Natural killer cell (primary cell): ENCODE data around the gene SYNCRIP. TPM values are rescaled to one million over a fixed set of nuclear protein-coding genes. Genes with fewer than 3 reads are reported as not detected.

Experiments used
- ATAC-seq, 3 donors: fragments of 150-1000 bp in 2 of 3; fragments of 200-7000 bp in 1 of 3; cut with Tn5 transposase; 1 replicate in 1 of 3; 2 replicates in 2 of 3; pipeline ENCODE4 v1.10.0; 2021; ENCODE audit warnings: mild to moderate bottlenecking in 2 of 3, moderate library complexity in 2 of 3
- DNase-seq, 2 donors: peaks; one replicate each; pipeline versions ENCODE4 v3.0.0 to v3.0.0-alpha.2; 2013 to 2021; ENCODE audit warnings: mixed read lengths in 1 of 2
- H3K27ac ChIP-seq: one replicate; pipeline ENCODE4 v1.5.1; 2013; ENCODE audit warnings: mild to moderate bottlenecking, low read length
- H3K27me3 ChIP-seq: one replicate; pipeline ENCODE4 v1.6.1; 2013; ENCODE audit warnings: low read length; ENCODE audit not compliant: control insufficient read depth, insufficient read depth
- H3K36me3 ChIP-seq: one replicate; pipeline ENCODE4 v1.6.1; 2013; ENCODE audit warnings: low read length; ENCODE audit not compliant: control insufficient read depth, insufficient read depth
- H3K4me1 ChIP-seq: one replicate; pipeline ENCODE4 v1.6.1; 2013; ENCODE audit warnings: low read length; ENCODE audit not compliant: control insufficient read depth, insufficient read depth
- H3K4me3 ChIP-seq: one replicate; pipeline ENCODE4 v1.5.1; 2013; ENCODE audit warnings: low read length
- H3K9me3 ChIP-seq: one replicate; pipeline ENCODE4 v1.6.1; 2013; ENCODE audit warnings: low read length; ENCODE audit not compliant: control insufficient read depth, insufficient read depth
- H3K27ac Mint-ChIP-seq, 2 donors: one replicate each; pipeline ENCODE4 v1.8.0; 2022; ENCODE audit warnings: mild to moderate bottlenecking in 2 of 2, mixed read lengths in 2 of 2, moderate library complexity in 1 of 2
- H3K27me3 Mint-ChIP-seq, 2 donors: one replicate each; pipeline ENCODE4 v1.8.0; 2022; ENCODE audit warnings: low read depth in 2 of 2, mixed read lengths in 2 of 2
- H3K36me3 Mint-ChIP-seq: one replicate; pipeline ENCODE4 v1.8.0; 2022; ENCODE audit warnings: mixed read lengths
- H3K4me1 Mint-ChIP-seq, 2 donors: one replicate each; pipeline ENCODE4 v1.8.0; 2022; ENCODE audit warnings: mixed read lengths in 2 of 2
- H3K4me3 Mint-ChIP-seq: one replicate; pipeline ENCODE4 v1.8.0; 2022; ENCODE audit warnings: mild to moderate bottlenecking, moderate library complexity, mixed read lengths
- H3K9me3 Mint-ChIP-seq, 2 donors: one replicate each; pipeline ENCODE4 v1.8.0; 2022; ENCODE audit warnings: mixed read lengths in 2 of 2
- CTCF ChIP-seq: fragments of 200-600 bp; IDR thresholded peaks from one replicate; pipeline ENCODE4 v1.8.0; 2022; ENCODE audit warnings: antibody characterized with exemption
- WGBS: methylation state at CpG from one replicate; pipeline ENCODE4 v1.1.7; 2013; ENCODE audit warnings: missing lambda C conversion rate; ENCODE audit not compliant: insufficient coverage; 5-methylcytosine and 5-hydroxymethylcytosine counted together
- intact Hi-C: fragments of 100-400 bp; cut with micrococcal nuclease; formaldehyde crosslinking; loops from one replicate; pipeline ENCODE4 v1.14.2; 2022
- total RNA-seq, 4 donors: library from RNA; stranded (reverse); fragments of 120-200 nt in 1 of 4; gene quantifications; one replicate each; pipeline versions ENCODE4 v1.2.3 to v1.2.4, GENCODE V29; 2013 to 2022

The SYNCRIP gene
- total RNA-seq, 3 donors from 2014 or later (not counting 1 experiment from before 2014, with no cell fraction given) = 65.8 to 99.1 (median 80.9) TPM

GRCh38 chr6:85679445-85680123 lies 36.9 kb upstream of the SYNCRIP start:
- Histone ChIP-seq H3K27ac (peak overlapping the region; percentile 80), H3K9me3 (no peaks in the 10 kb centered on the region), H3K4me3 (peak overlapping the region; percentile 59), H3K27me3 (no peaks in the 10 kb centered on the region), H3K36me3 (peaks cover 5% of the 10 kb centered on the region), H3K4me1 (peaks cover 8% of the 10 kb centered on the region)
- TF ChIP-seq CTCF = no peak
- WGBS = 45% methylated on average over 8 of the region's 14 CpGs
- H3K27ac Mint-ChIP-seq = peak overlapping the region; percentile 99 to 100
- no peak for DNase-seq
- H3K27me3 Mint-ChIP-seq = no peaks in the 10 kb centered on the region
- peaks cover 39 to 41% of the 10 kb centered on the region in 2 donors for H3K4me1 Mint-ChIP-seq
- no peaks in the 10 kb centered on the region for H3K9me3 Mint-ChIP-seq
- ATAC-seq = no peak
- peak overlapping the region; percentile 99 for H3K4me3 Mint-ChIP-seq
- no peaks in the 10 kb centered on the region for H3K36me3 Mint-ChIP-seq
- intact Hi-C loops = loop anchor here (10.0 kb wide), 2 partner anchors 145 to 325 kb away; no protein-coding TSS in a partner anchor

- no peak for TF ChIP-seq CTCF
- H3K27ac ChIP-seq = peak overlapping the region; percentile 82
- Mint-ChIP-seq H3K27ac (peak overlapping the region; percentile 99 to 100), H3K36me3 (no peaks in the 10 kb centered on the region), H3K4me1 (peaks cover 46 to 49% of the 10 kb centered on the region in 2 donors), H3K27me3 (no peaks in the 10 kb centered on the region), H3K4me3 (peak overlapping the region; percentile 99), H3K9me3 (no peaks in the 10 kb centered on the region)
- no peaks in the 10 kb centered on the region for H3K9me3 ChIP-seq
- DNase-seq (peak; percentile 98 to 99), ATAC-seq (peak; percentile 91 to 99 (median 92))
- intact Hi-C loops = loop anchor here (1.0 to 10.0 kb wide), 4 partner anchors 36 to 324 kb away; no protein-coding TSS in a partner anchor
- H3K27me3 ChIP-seq = no peaks in the 10 kb centered on the region
- peaks cover 8% of the 10 kb centered on the region for H3K4me1 ChIP-seq
- under 1% methylated on average over 82 of the region's 82 CpGs for WGBS
- peaks cover 5% of the 10 kb centered on the region for H3K36me3 ChIP-seq
- H3K4me3 ChIP-seq = peak overlapping the region; percentile 87
These were observed 36.1 kb upstream of the SYNCRIP start for GRCh38 chr6:85678602-85679444.

GRCh38 chr6:85678026-85678601 lies 35.4 kb upstream of the SYNCRIP start:
- Mint-ChIP-seq H3K27ac (peak overlapping the region; percentile 99 to 100), H3K4me3 (peak overlapping the region; percentile 99), H3K9me3 (no peaks in the 10 kb centered on the region), H3K4me1 (peaks cover 53 to 56% of the 10 kb centered on the region in 2 donors), H3K36me3 (no peaks in the 10 kb centered on the region), H3K27me3 (no peaks in the 10 kb centered on the region)
- H3K4me3 ChIP-seq = peak overlapping the region; percentile 87
- peak in 1 of 3 donors; percentile 10 for ATAC-seq
- H3K4me1 ChIP-seq = peaks cover 8% of the 10 kb centered on the region
- DNase-seq = no peak
- intact Hi-C loops = loop anchor here (1.0 to 10.0 kb wide), 4 partner anchors 35 to 323 kb away; no protein-coding TSS in a partner anchor
- H3K27me3 ChIP-seq = no peaks in the 10 kb centered on the region
- TF ChIP-seq CTCF = no peak
- H3K36me3 ChIP-seq = peaks cover 5% of the 10 kb centered on the region
- H3K27ac ChIP-seq = peak overlapping the region; percentile 82
- WGBS = under 1% methylated on average over 34 of the region's 34 CpGs
- no peaks in the 10 kb centered on the region for H3K9me3 ChIP-seq
